Dermis lymphatic vessel endothelial cell (primary cell): ENCODE data around the gene RASGRP2. TPM values are rescaled to one million over a fixed set of nuclear protein-coding genes. Genes with fewer than 3 reads are reported as not detected.

ENCODE experiments used
- total RNA-seq: library from RNA; depleted of rRNA; stranded (reverse); fragments of >200 nt; gene quantifications from 2 replicates; pipeline ENCODE4 v1.2.1, GENCODE V29; 2014

The RASGRP2 gene
- total RNA-seq, result 3.0 and 3.4 TPM in 2 replicates

GRCh38 chr11:64743591-64744543, at the start of gene RASGRP2:
Gene RASGRP2, minus strand, starts transcription at chr11:64744142. Its CDS starts 1,276 bp downstream, at chr11:64742866.

DNA sequence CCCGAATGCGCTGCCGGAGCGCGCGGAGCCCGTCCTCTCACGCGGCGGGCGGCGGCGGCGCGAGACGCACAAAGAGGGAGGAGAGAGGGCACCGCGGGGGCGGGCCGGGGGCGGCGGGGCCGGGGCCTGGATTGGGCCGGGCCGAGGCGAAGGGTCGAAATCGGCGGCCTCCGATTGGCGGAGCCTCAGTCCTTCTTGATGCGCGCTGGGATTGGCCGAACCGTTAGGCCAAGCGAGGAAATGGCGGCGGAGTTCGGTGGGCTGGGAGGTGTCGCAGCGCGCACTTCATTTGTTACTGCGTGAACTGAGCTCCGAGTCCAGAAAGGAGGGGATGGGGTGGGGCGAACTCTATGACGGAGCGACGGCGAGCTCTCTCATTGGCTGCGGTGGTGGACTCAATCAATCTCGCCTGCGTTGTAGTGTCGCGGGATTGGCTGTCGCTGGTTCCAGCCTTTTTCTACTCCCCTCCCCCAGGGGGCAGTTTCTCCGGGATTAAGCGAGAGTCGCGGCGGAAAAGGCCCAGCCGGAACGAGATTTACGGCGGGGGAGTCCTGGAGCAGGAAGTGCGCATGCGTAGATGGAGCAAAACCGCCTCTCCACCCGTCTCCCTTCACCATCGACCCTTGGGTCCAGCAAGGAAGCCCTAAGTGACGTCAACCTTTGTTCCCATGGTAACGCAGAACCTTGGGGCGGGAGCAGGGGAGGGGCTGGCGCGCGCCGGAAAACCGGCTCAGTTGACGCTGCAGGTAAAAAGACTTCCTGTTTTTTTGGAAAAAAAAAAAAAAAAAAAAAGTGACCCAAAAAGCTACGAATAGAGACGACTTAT, 34.7 kb upstream of the RASGRP2 start, which contains the start of gene SF1:
TSS of gene SF1 (minus strand) at position 70 of the 826 bp plus-strand sequence. CDS start 150 bp downstream, outside the sequence.

GRCh38 chr11:64759722-64760719, 16.1 kb upstream of the RASGRP2 start, which contains the start of gene PYGM:
Gene PYGM, minus strand, starts transcription at chr11:64759974. Its CDS starts 76 bp downstream, at chr11:64759898.

GRCh38 chr11:64723117-64723906, 20.6 kb downstream of the RASGRP2 start, which contains the start of gene NRXN2:
Gene NRXN2, minus strand, starts transcription at chr11:64723197. Its CDS starts 9,498 bp downstream, at chr11:64713699.

Other genes with a start within 250 kb of the RASGRP2 start
- gene SLC22A11, start 188.2 kb downstream of the RASGRP2 start, total RNA-seq, result not detected in 2 replicates
- not detected in 2 replicates for gene SLC22A12, start 152.9 kb downstream of the RASGRP2 start, total RNA-seq
- gene NRXN2, start 20.9 kb downstream of the RASGRP2 start, total RNA-seq, result not detected in 2 replicates
- gene PYGM, start 15.8 kb upstream of the RASGRP2 start, total RNA-seq, result 0.11 and 0.26 TPM in 2 replicates
- 54.5 and 89.6 TPM in 2 replicates for gene SF1, start 34.4 kb upstream of the RASGRP2 start, total RNA-seq
- 47.9 and 67.0 TPM in 2 replicates for gene MAP4K2, start 59.1 kb upstream of the RASGRP2 start, total RNA-seq
- 10.8 and 14.8 TPM in 2 replicates for gene MEN1, start 66.4 kb upstream of the RASGRP2 start, total RNA-seq
- 0.34 and 0.43 TPM in 2 replicates for gene CDC42BPG, start 100.5 kb upstream of the RASGRP2 start, total RNA-seq
- gene EHD1, start 134.5 kb upstream of the RASGRP2 start, total RNA-seq, result 19.3 and 24.4 TPM in 2 replicates
- 8.8 and 13.9 TPM in 2 replicates for gene ATG2A, start 173.1 kb upstream of the RASGRP2 start, total RNA-seq
- 5.0 and 9.2 TPM in 2 replicates for gene PPP2R5B, start 180.5 kb upstream of the RASGRP2 start, total RNA-seq
- gene GPHA2, start 191.8 kb upstream of the RASGRP2 start, total RNA-seq, result not detected in 2 replicates
- gene MAJIN, start 228.0 kb upstream of the RASGRP2 start, total RNA-seq, result not detected in 2 replicates